ENCODE data around the gene MYL2.

DNA sequence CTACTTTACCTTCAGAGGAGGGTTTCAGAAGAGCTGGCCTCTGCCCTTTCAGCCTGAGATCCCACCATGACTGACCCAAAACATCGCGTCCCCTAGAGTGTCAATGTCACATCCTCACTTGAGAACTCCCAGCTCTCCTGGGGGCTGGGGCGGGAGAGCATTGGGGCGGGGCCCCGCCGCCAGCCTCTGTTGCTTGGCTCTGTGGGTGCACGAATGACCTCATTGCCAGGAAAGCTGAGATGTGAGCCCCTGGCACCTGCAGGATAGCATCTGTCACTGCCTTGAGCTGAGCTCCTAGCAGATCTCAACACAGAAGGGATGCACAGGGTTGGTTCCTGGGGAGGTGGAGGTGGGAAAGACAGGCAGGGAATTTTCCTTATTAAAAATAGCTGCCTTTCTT is 20.6 kb upstream of the MYL2 start:
- TF ChIP-seq ZKSCAN1 (IDR thresholded peaks at IDR 0.05; ENCODE audit: low read depth, low read length) (no peak), MYC (IDR thresholded peaks at IDR 0.05; ENCODE audit: low read depth, low read length) (no peak), MYC (CRISPR knock-in tag; IDR thresholded peaks at IDR 0.05; ENCODE audit: borderline replicate concordance, low read depth) (no peak), ZNF324 (CRISPR knock-in tag; IDR thresholded peaks at IDR 0.05) (no peak), RNF2 (IDR thresholded peaks at IDR 0.05) (no peak), ZNF3 (CRISPR knock-in tag; IDR thresholded peaks at IDR 0.05) (no peak), JUN (IDR thresholded peaks at IDR 0.05; ENCODE audit: borderline replicate concordance, low read depth, low read length) (no peak), JUN (CRISPR knock-in tag; IDR thresholded peaks at IDR 0.05; ENCODE audit: borderline replicate concordance) (no peak), EZH2 (IDR thresholded peaks at IDR 0.05; ENCODE audit: borderline replicate concordance, low read depth, low read length) (no peak), FOSL1 (tag; conservative IDR thresholded peaks at IDR 0.05) (no peak)
- TF ChIP-seq, protein P1, sequence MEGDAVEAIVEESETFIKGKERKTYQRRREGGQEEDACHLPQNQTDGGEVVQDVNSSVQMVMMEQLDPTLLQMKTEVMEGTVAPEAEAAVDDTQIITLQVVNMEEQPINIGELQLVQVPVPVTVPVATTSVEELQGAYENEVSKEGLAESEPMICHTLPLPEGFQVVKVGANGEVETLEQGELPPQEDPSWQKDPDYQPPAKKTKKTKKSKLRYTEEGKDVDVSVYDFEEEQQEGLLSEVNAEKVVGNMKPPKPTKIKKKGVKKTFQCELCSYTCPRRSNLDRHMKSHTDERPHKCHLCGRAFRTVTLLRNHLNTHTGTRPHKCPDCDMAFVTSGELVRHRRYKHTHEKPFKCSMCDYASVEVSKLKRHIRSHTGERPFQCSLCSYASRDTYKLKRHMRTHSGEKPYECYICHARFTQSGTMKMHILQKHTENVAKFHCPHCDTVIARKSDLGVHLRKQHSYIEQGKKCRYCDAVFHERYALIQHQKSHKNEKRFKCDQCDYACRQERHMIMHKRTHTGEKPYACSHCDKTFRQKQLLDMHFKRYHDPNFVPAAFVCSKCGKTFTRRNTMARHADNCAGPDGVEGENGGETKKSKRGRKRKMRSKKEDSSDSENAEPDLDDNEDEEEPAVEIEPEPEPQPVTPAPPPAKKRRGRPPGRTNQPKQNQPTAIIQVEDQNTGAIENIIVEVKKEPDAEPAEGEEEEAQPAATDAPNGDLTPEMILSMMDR (IDR thresholded peaks at IDR 0.05 in 2 of 3, conservative IDR thresholded peaks at IDR 0.05 in 1 of 3; ENCODE audit: insufficient read depth in 2 of 3, low read depth in 1 of 3, low read length in 3 of 3), result no peak
